ENCODE data around the gene LAMTOR2. TPM values are rescaled to one million over a fixed set of nuclear protein-coding genes. Genes with fewer than 3 reads are reported as not detected.

The LAMTOR2 gene
- total RNA-seq, 1 experiment from 2014 or later = 60.2 TPM

DNA sequence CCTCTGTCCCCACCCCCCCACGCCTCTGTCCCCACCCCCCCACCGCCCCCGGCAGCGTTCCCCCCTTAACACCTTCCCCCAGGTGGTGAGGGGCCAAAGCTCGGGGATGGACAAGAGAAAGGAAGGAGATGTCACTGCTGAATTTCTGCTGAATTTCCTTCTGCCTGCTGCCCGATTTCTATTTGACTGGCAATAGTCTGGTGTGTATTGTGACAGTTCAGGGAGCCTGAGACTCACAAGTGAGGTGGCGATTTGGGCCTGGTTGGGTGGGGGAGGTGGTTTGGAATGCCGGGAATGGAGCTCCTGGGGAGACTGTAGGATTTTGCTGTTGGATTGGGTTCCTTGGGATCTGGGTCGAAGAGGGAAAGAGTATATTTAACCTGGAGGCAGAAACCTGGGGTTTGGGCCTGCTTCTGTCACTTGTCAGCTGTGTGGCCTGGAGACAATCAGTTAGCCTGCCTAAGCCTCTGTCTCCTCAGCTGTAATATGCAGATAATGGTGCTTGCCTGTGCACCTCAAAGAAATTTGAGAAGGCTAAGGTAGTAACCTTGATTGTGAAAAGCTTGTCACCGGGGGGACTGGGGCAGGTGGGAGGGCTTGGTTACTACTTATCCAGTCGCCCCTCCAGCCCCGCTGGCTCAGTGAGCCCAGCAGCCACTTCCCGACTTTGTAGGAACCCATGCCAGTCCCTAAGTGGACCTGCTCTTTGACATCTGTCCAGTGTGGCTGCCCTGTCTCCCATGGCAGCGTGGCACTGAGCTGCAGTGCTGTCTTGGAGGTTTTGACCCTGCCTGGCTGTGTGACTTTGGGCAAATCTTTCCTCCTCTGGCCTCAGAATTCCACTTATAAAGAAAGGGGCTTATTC is 52.3 kb downstream of the LAMTOR2 start:
- DNase-seq (ENCODE audit: low read depth, low spot score) (no peak), ATAC-seq (peak; percentile 8)

DNA sequence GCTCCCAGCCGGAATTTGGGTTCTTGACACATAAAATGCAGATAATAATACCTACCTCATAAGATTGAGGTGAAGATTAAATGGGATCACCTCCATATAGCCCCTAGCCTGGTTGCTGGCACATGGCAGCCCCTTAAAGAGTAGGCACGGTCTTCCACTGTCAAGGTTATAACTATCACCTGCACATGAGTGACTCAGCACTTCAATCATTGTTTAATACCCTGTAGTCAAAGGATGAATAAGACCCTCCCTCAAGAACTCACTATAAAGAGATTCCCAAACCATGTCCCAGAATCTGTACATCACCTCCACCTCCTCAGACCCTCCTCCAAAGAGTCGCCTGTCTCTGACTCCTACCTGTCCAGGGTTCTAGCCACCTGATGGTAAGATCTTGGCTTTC is 53.5 kb downstream of the LAMTOR2 start:
- H3K9me3 ChIP-seq (ENCODE audit: control insufficient read depth in 1 of 2, insufficient read depth in 1 of 2, low read depth in 1 of 2, low read length in 2 of 2) = no peaks in the 10 kb centered on the region
- ChIA-PET RAD21 (ENCODE audit: low non-redundant PET in 1 of 2, low total read pairs in 2 of 2, uncharacterized antibody in 2 of 2, unreplicated experiment in 2 of 2) (no interaction called here), CTCF (interaction anchor here (2.6 kb wide), 1 partner anchor 18 kb away, joined by 10 read pairs; no protein-coding TSS in a partner anchor), POLR2A (interaction anchor here (0.9 to 1.6 kb wide), 2 partner anchors 13 to 17 kb away, joined by 3 to 4 read pairs; no protein-coding TSS in a partner anchor)
- no peaks in the 10 kb centered on the region for H4K20me1 ChIP-seq (ENCODE audit: insufficient read depth)
- H3K27me3 ChIP-seq (ENCODE audit: insufficient read depth, low read length) = no peaks in the 10 kb centered on the region
- no peak for ATAC-seq
- H3K4me1 ChIP-seq (ENCODE audit: control insufficient read depth in 1 of 2, insufficient read depth in 2 of 2, low read length in 2 of 2) = peaks cover 67 to 91% of the 10 kb centered on the region in 2 experiments
- peak overlapping the region; percentile 5; the same call in 1 of the 2 replicates for H3K9ac ChIP-seq (ENCODE audit: low read length)
- DNase-seq (ENCODE audit: low read depth, low spot score) = no peak
- no peaks in the 10 kb centered on the region for H3K36me3 ChIP-seq (ENCODE audit: control insufficient read depth in 1 of 2, insufficient read depth in 2 of 2, low read length in 2 of 2)
- no peak overlapping the region for H2AFZ ChIP-seq (ENCODE audit: low read depth, low read length, poor library complexity, severe bottlenecking)
- H3K9me2 ChIP-seq (ENCODE audit: insufficient read depth) = no peaks in the 10 kb centered on the region
- intact Hi-C loops (cut with micrococcal nuclease) = no loop called here
- no peak overlapping the region for H3K4me3 ChIP-seq (replicated peaks in 1 of 2; ENCODE audit: low read depth in 1 of 2, low read length in 2 of 2)
- no peak for TF ChIP-seq EGR1 (IDR thresholded peaks at IDR 0.05; ENCODE audit: low read depth)
- TF ChIP-seq YY1 (IDR thresholded peaks at IDR 0.05; ENCODE audit: extremely low read depth, insufficient replicate concordance, low read depth, low read length) = no peak
- TF ChIP-seq, protein P1, sequence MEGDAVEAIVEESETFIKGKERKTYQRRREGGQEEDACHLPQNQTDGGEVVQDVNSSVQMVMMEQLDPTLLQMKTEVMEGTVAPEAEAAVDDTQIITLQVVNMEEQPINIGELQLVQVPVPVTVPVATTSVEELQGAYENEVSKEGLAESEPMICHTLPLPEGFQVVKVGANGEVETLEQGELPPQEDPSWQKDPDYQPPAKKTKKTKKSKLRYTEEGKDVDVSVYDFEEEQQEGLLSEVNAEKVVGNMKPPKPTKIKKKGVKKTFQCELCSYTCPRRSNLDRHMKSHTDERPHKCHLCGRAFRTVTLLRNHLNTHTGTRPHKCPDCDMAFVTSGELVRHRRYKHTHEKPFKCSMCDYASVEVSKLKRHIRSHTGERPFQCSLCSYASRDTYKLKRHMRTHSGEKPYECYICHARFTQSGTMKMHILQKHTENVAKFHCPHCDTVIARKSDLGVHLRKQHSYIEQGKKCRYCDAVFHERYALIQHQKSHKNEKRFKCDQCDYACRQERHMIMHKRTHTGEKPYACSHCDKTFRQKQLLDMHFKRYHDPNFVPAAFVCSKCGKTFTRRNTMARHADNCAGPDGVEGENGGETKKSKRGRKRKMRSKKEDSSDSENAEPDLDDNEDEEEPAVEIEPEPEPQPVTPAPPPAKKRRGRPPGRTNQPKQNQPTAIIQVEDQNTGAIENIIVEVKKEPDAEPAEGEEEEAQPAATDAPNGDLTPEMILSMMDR (IDR thresholded peaks at IDR 0.05 in 2 of 3, conservative IDR thresholded peaks at IDR 0.05 in 1 of 3; ENCODE audit: borderline replicate concordance in 1 of 3, insufficient read depth in 1 of 3, low read depth in 2 of 3, low read length in 2 of 3) = no peak
- TF ChIP-seq EZH2 (IDR thresholded peaks at IDR 0.05) = no peak
- TF ChIP-seq SP1 (IDR thresholded peaks at IDR 0.05; ENCODE audit: low read depth) = no peak
- TF ChIP-seq CBX3 (IDR thresholded peaks at IDR 0.05; ENCODE audit: low read depth) = no peak
- TF ChIP-seq, protein P2, sequence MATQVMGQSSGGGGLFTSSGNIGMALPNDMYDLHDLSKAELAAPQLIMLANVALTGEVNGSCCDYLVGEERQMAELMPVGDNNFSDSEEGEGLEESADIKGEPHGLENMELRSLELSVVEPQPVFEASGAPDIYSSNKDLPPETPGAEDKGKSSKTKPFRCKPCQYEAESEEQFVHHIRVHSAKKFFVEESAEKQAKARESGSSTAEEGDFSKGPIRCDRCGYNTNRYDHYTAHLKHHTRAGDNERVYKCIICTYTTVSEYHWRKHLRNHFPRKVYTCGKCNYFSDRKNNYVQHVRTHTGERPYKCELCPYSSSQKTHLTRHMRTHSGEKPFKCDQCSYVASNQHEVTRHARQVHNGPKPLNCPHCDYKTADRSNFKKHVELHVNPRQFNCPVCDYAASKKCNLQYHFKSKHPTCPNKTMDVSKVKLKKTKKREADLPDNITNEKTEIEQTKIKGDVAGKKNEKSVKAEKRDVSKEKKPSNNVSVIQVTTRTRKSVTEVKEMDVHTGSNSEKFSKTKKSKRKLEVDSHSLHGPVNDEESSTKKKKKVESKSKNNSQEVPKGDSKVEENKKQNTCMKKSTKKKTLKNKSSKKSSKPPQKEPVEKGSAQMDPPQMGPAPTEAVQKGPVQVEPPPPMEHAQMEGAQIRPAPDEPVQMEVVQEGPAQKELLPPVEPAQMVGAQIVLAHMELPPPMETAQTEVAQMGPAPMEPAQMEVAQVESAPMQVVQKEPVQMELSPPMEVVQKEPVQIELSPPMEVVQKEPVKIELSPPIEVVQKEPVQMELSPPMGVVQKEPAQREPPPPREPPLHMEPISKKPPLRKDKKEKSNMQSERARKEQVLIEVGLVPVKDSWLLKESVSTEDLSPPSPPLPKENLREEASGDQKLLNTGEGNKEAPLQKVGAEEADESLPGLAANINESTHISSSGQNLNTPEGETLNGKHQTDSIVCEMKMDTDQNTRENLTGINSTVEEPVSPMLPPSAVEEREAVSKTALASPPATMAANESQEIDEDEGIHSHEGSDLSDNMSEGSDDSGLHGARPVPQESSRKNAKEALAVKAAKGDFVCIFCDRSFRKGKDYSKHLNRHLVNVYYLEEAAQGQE (IDR thresholded peaks at IDR 0.05; ENCODE audit: low read depth) = no peak
- H3K27ac ChIP-seq (ENCODE audit: low read depth, low read length) = no peak overlapping the region
- H3K79me2 ChIP-seq (ENCODE audit: insufficient read depth, low read length) = 0 out of 2 replicates have a peak, but pooled peaks cover 3% of the 10 kb centered on the region
- peak overlapping the region; percentile 89 for H3K4me2 ChIP-seq (ENCODE audit: low read length)
- BruUV-seq (replicated peaks) = no TSS peak

More for the DNA sequence above, 52.3 kb downstream of the LAMTOR2 start:
- Histone ChIP-seq H4K20me1 (ENCODE audit: insufficient read depth) (no peaks in the 10 kb centered on the region), H3K36me3 (ENCODE audit: control insufficient read depth in 1 of 2, insufficient read depth in 2 of 2, low read length in 2 of 2) (no peaks in the 10 kb centered on the region), H3K27me3 (ENCODE audit: insufficient read depth, low read length) (no peaks in the 10 kb centered on the region), H3K9me3 (ENCODE audit: control insufficient read depth in 1 of 2, insufficient read depth in 1 of 2, low read depth in 1 of 2, low read length in 2 of 2) (no peaks in the 10 kb centered on the region), H3K9me2 (ENCODE audit: insufficient read depth) (no peaks in the 10 kb centered on the region), H3K4me1 (ENCODE audit: control insufficient read depth in 1 of 2, insufficient read depth in 2 of 2, low read length in 2 of 2) (peaks cover 67 to 91% of the 10 kb centered on the region in 2 experiments), H3K9ac (ENCODE audit: low read length) (peak overlapping the region; percentile 84), H3K4me3 (replicated peaks in 1 of 2; ENCODE audit: low read depth in 1 of 2, low read length in 2 of 2) (peak overlapping the region; percentile 11 to 56), H2AFZ (ENCODE audit: low read depth, low read length, poor library complexity, severe bottlenecking) (no peak overlapping the region), H3K4me2 (ENCODE audit: low read length) (peak overlapping the region; percentile 89), H3K27ac (ENCODE audit: low read depth, low read length) (peak overlapping the region; percentile 96), H3K79me2 (ENCODE audit: insufficient read depth, low read length) (0 out of 2 replicates have a peak, but pooled peaks cover 3% of the 10 kb centered on the region)
- TF ChIP-seq SP1 (IDR thresholded peaks at IDR 0.05; ENCODE audit: low read depth) = no peak
- no peak; the same call in 1 of the 2 replicates for TF ChIP-seq POLR2AphosphoS5 (IDR thresholded peaks at IDR 0.05; ENCODE audit: low read depth, low read length)
- TF ChIP-seq SIN3A (IDR thresholded peaks at IDR 0.05; ENCODE audit: low read depth) = no peak
- TF ChIP-seq ELF1 (IDR thresholded peaks at IDR 0.05; ENCODE audit: borderline replicate concordance, low read depth) = no peak
- BruUV-seq (replicated peaks) = TSS peak; percentile 72
- CTCF ChIA-PET = interaction anchor here (0.8 to 2.6 kb wide), 5 partner anchors 10 to 41 kb away, joined by 3 to 10 read pairs (median 6); no protein-coding TSS in a partner anchor
- RAD21 ChIA-PET (ENCODE audit: low non-redundant PET in 1 of 2, low total read pairs in 2 of 2, uncharacterized antibody in 2 of 2, unreplicated experiment in 2 of 2) = interaction anchor here in 1 of 2 experiments (1.0 kb wide), 1 partner anchor 18 kb away, joined by 3 read pairs; no protein-coding TSS in a partner anchor
- POLR2A ChIA-PET = interaction anchor here (0.9 to 2.1 kb wide), 5 partner anchors 14 to 123 kb away, joined by 3 to 10 read pairs (median 3); no protein-coding TSS in a partner anchor
- intact Hi-C loops (cut with micrococcal nuclease) = no loop called here

Data from HCT116 (cell line).